Naive B cell (primary cell): ENCODE data around the gene IFNA17. TPM values are rescaled to one million over a fixed set of nuclear protein-coding genes. Genes with fewer than 3 reads are reported as not detected.
A peak's percentile ranks its signal among the peaks of the same experiment; 100 is the strongest.
"Not testable (repeated sequence)": the region's sequence is repeated elsewhere in the genome, so short reads cannot be mapped to it uniquely, and the experiment has no call there.

Source experiments
- ATAC-seq, 2 donors: fragments of 150-1000 bp; cut with Tn5 transposase; 2 replicates each; pipeline ENCODE4 v1.10.0; 2021; ENCODE audit warnings: low read depth in 2 of 2, mild to moderate bottlenecking in 2 of 2, moderate library complexity in 2 of 2
- DNase-seq: peaks from one replicate; pipeline ENCODE4 v3.0.0; 2022
- H3K27ac Mint-ChIP-seq, 6 donors: one replicate each; pipeline ENCODE4 v1.8.0; 2020 to 2022; ENCODE audit warnings: mild to moderate bottlenecking in 6 of 6, mixed read lengths in 6 of 6, moderate library complexity in 5 of 6, inconsistent platforms in 2 of 6
- H3K27me3 Mint-ChIP-seq, 3 donors: one replicate each; pipeline ENCODE4 v1.8.0; 2021 to 2022; ENCODE audit warnings: mixed read lengths in 3 of 3, mild to moderate bottlenecking in 1 of 3
- H3K36me3 Mint-ChIP-seq, 2 donors: one replicate each; pipeline ENCODE4 v1.8.0; 2020 to 2022; ENCODE audit warnings: mixed read lengths in 2 of 2, inconsistent platforms in 1 of 2, mild to moderate bottlenecking in 1 of 2
- H3K4me1 Mint-ChIP-seq, 3 donors: one replicate each; pipeline ENCODE4 v1.8.0; 2020 to 2022; ENCODE audit warnings: mixed read lengths in 3 of 3, inconsistent platforms in 1 of 3, mild to moderate bottlenecking in 1 of 3, moderate library complexity in 1 of 3
- H3K4me3 Mint-ChIP-seq, 8 donors: one replicate each; pipeline ENCODE4 v1.8.0; 2020 to 2022; ENCODE audit warnings: mild to moderate bottlenecking in 8 of 8, mixed read lengths in 8 of 8, moderate library complexity in 8 of 8, inconsistent platforms in 2 of 8
- H3K9me3 Mint-ChIP-seq, 7 donors: one replicate each; pipeline ENCODE4 v1.8.0; 2020 to 2022; ENCODE audit warnings: mixed read lengths in 7 of 7, mild to moderate bottlenecking in 5 of 7, inconsistent platforms in 2 of 7, moderate library complexity in 1 of 7
- polyA plus RNA-seq, 6 donors: library from polyadenylated mRNA; unstranded; fragments of 300-500 nt; fragmentation: Illumina TruSeq; gene quantifications; one replicate each; pipeline ENCODE4 v1.2.3, GENCODE V29; 2021; ENCODE audit warnings: low read depth in 6 of 6

IFNA17 gene
- not detected for polyA plus RNA-seq

GRCh38 chr9:21228122-21228521 is at the start of gene IFNA17:
TSS of gene IFNA17 (minus strand) at chr9:21228222. CDS start at chr9:21228173, 49 bp downstream.
- ATAC-seq (no peak), DNase-seq (no peak)
- Mint-ChIP-seq H3K36me3 (no peaks in the 10 kb centered on the region), H3K27ac (peak within 1 kb of the TSS in 1 of 6 donors; percentile 30), H3K27me3 (peaks cover 0 to 7% (median 5%) of the 10 kb centered on the region in 3 donors), H3K9me3 (peaks cover 0 to under 1% (median 0%) of the 10 kb centered on the region in 7 donors), H3K4me1 (no peaks in the 10 kb centered on the region), H3K4me3 (no peak within 1 kb of the TSS)

- no peak for DNase-seq
- no peak overlapping the region for H3K27ac Mint-ChIP-seq
- no peak overlapping the region for H3K4me3 Mint-ChIP-seq
- H3K9me3 Mint-ChIP-seq, result peaks cover 1 to 24% (median 6%) of the 10 kb centered on the region in 7 donors
- ATAC-seq, result no peak
- H3K36me3 Mint-ChIP-seq, result no peaks in the 10 kb centered on the region
- peaks cover 11 to 23% (median 23%) of the 10 kb centered on the region in 3 donors for H3K4me1 Mint-ChIP-seq
- peaks cover 0 to 17% (median 0%) of the 10 kb centered on the region in 3 donors for H3K27me3 Mint-ChIP-seq
Observed at GRCh38 chr9:21268347-21268657, 40.3 kb upstream of the IFNA17 start.

GRCh38 chr9:21267485-21268346 is 39.7 kb upstream of the IFNA17 start:
- H3K36me3 Mint-ChIP-seq, result no peaks in the 10 kb centered on the region
- peaks cover 11 to 23% (median 23%) of the 10 kb centered on the region in 3 donors for H3K4me1 Mint-ChIP-seq
- H3K27me3 Mint-ChIP-seq, result peaks cover 0 to 16% (median 0%) of the 10 kb centered on the region in 3 donors
- peak; percentile 46 to 65 for ATAC-seq
- H3K27ac Mint-ChIP-seq, result no peak overlapping the region
- peaks cover 0 to 19% (median 4%) of the 10 kb centered on the region in 7 donors for H3K9me3 Mint-ChIP-seq
- H3K4me3 Mint-ChIP-seq, result peak overlapping the region in 1 of 8 donors; percentile 18
- DNase-seq, result peak; percentile 4

GRCh38 chr9:21266733-21267484 is 38.9 kb upstream of the IFNA17 start:
- Mint-ChIP-seq H3K9me3 (peaks cover 0 to 12% (median 4%) of the 10 kb centered on the region in 7 donors), H3K27me3 (peaks cover 0 to 12% (median 0%) of the 10 kb centered on the region in 3 donors), H3K4me3 (no peak overlapping the region), H3K4me1 (peaks cover 11 to 23% (median 23%) of the 10 kb centered on the region in 3 donors), H3K36me3 (no peaks in the 10 kb centered on the region), H3K27ac (no peak overlapping the region)
- ATAC-seq, result no peak
- DNase-seq, result no peak

- Mint-ChIP-seq H3K9me3 (peaks cover 0 to 6% (median 0%) of the 10 kb centered on the region in 7 donors), H3K4me1 (peaks cover 11 to 23% (median 23%) of the 10 kb centered on the region in 3 donors), H3K27ac (peak overlapping the region in 1 of 6 donors; percentile 6), H3K4me3 (no peak overlapping the region), H3K36me3 (no peaks in the 10 kb centered on the region), H3K27me3 (peaks cover 0 to 7% (median 3%) of the 10 kb centered on the region in 3 donors)
- DNase-seq (no peak), ATAC-seq (peak; percentile 21 to 28)
Observed at GRCh38 chr9:21265421-21266189, 37.6 kb upstream of the IFNA17 start.

GRCh38 chr9:21255538-21256212 is 27.7 kb upstream of the IFNA17 start:
- DNase-seq (no peak), ATAC-seq (no peak)
- Mint-ChIP-seq H3K27me3 (peaks cover 14 to 34% (median 24%) of the 10 kb centered on the region in 3 donors), H3K4me3 (no peak overlapping the region), H3K9me3 (peaks cover 0 to 2% (median 0%) of the 10 kb centered on the region in 7 donors), H3K27ac (peak overlapping the region in 2 of 6 donors; percentile 31 to 49), H3K36me3 (no peaks in the 10 kb centered on the region), H3K4me1 (peaks cover 4 to 12% (median 5%) of the 10 kb centered on the region in 3 donors)

GRCh38 chr9:21252721-21253547 is 24.9 kb upstream of the IFNA17 start:
- H3K27me3 Mint-ChIP-seq, result peaks cover 18 to 34% (median 24%) of the 10 kb centered on the region in 3 donors
- ATAC-seq (peak; percentile 50 to 69), DNase-seq (no peak)
- H3K4me3 Mint-ChIP-seq, result no peak overlapping the region
- H3K27ac Mint-ChIP-seq, result no peak overlapping the region
- H3K9me3 Mint-ChIP-seq, result peaks cover 0 to 2% (median 0%) of the 10 kb centered on the region in 7 donors
- no peaks in the 10 kb centered on the region for H3K36me3 Mint-ChIP-seq
- peaks cover 4 to 12% (median 5%) of the 10 kb centered on the region in 3 donors for H3K4me1 Mint-ChIP-seq

GRCh38 chr9:21251638-21252037 is 23.6 kb upstream of the IFNA17 start:
- DNase-seq (no peak), ATAC-seq (no peak)
- no peak overlapping the region for H3K4me3 Mint-ChIP-seq
- peaks cover 4 to 12% (median 5%) of the 10 kb centered on the region in 3 donors for H3K4me1 Mint-ChIP-seq
- no peaks in the 10 kb centered on the region for H3K9me3 Mint-ChIP-seq
- no peak overlapping the region for H3K27ac Mint-ChIP-seq
- no peaks in the 10 kb centered on the region for H3K36me3 Mint-ChIP-seq
- peaks cover 13 to 26% (median 17%) of the 10 kb centered on the region in 3 donors for H3K27me3 Mint-ChIP-seq

GRCh38 chr9:21251190-21251589 is 23.2 kb upstream of the IFNA17 start:
- peaks cover 9 to 23% (median 14%) of the 10 kb centered on the region in 3 donors for H3K27me3 Mint-ChIP-seq
- no peak overlapping the region for H3K4me3 Mint-ChIP-seq
- H3K9me3 Mint-ChIP-seq, result peaks cover 0 to 1% (median 0%) of the 10 kb centered on the region in 7 donors
- DNase-seq, result no peak
- H3K36me3 Mint-ChIP-seq, result no peaks in the 10 kb centered on the region
- ATAC-seq, result no peak
- H3K4me1 Mint-ChIP-seq, result peaks cover 4 to 11% (median 5%) of the 10 kb centered on the region in 3 donors
- no peak overlapping the region for H3K27ac Mint-ChIP-seq

- no peak overlapping the region for H3K4me3 Mint-ChIP-seq
- ATAC-seq, result no peak
- H3K27ac Mint-ChIP-seq, result peak overlapping the region in 1 of 6 donors; percentile 24
- peaks cover 0 to 24% (median 12%) of the 10 kb centered on the region in 3 donors for H3K27me3 Mint-ChIP-seq
- H3K36me3 Mint-ChIP-seq, result no peaks in the 10 kb centered on the region
- DNase-seq, result no peak
- no peaks in the 10 kb centered on the region for H3K4me1 Mint-ChIP-seq
- peaks cover 0 to 4% (median 0%) of the 10 kb centered on the region in 7 donors for H3K9me3 Mint-ChIP-seq
Observed at GRCh38 chr9:21244836-21245235, 16.8 kb upstream of the IFNA17 start.

- Mint-ChIP-seq H3K27ac (no peak within 1 kb of the TSS), H3K4me3 (peak within 1 kb of the TSS in 1 of 8 donors; percentile 37), H3K9me3 (no peaks in the 10 kb centered on the region), H3K27me3 (peaks cover 9 to 24% (median 10%) of the 10 kb centered on the region in 3 donors), H3K4me1 (peaks cover 4 to 6% (median 6%) of the 10 kb centered on the region in 3 donors), H3K36me3 (no peaks in the 10 kb centered on the region)
- ATAC-seq, result no peak
- no peak for DNase-seq
Observed at GRCh38 chr9:21239911-21240310, 11.9 kb upstream of the IFNA17 start, which contains the start of gene IFNA14. TSS of gene IFNA14 (minus strand) at chr9:21240005. CDS start at chr9:21239935, 70 bp downstream.

GRCh38 chr9:21236360-21236714 is 8.3 kb upstream of the IFNA17 start:
- H3K27ac Mint-ChIP-seq, H3K9me3 Mint-ChIP-seq, DNase-seq, H3K4me1 Mint-ChIP-seq, ATAC-seq, H3K4me3 Mint-ChIP-seq, H3K36me3 Mint-ChIP-seq: not testable (repeated sequence)
- peaks cover 1 to 10% (median 5%) of the 10 kb centered on the region in 3 donors for H3K27me3 Mint-ChIP-seq
